SK-N-SH treated with all-trans-retinoic acid at 6 μM for 48 hours (cell line): ENCODE measurements around the gene NOS2.
"Not testable (repeated sequence)": the region's sequence is repeated elsewhere in the genome, so short reads cannot be mapped to it uniquely, and the experiment has no call there.

Experiments
- BACH2 ChIP-seq: fragments of 250-450 bp; sonication (Bioruptor Pico); IDR thresholded peaks from 2 replicates; pipeline ENCODE4 v1.9.0; 2021; ENCODE audit warnings: mild to moderate bottlenecking, borderline replicate concordance
- ESRRG ChIP-seq: fragments of 250-450 bp; sonication (Bioruptor Pico); IDR thresholded peaks from 2 replicates; pipeline ENCODE4 v1.6.1; 2021; ENCODE audit warnings: mild to moderate bottlenecking
- GLIS3 ChIP-seq: fragments of 250-450 bp; sonication (Bioruptor Pico); IDR thresholded peaks from 2 replicates; pipeline ENCODE4 v1.5.0; 2020; ENCODE audit warnings: mild to moderate bottlenecking, moderate library complexity
- OSR1 ChIP-seq: fragments of 250-450 bp; sonication (Bioruptor Pico); IDR thresholded peaks from 2 replicates; pipeline ENCODE4 v1.8.0; 2022; ENCODE audit warnings: moderate library complexity, mild to moderate bottlenecking, inconsistent platforms
- PPARA ChIP-seq: fragments of 250-450 bp; sonication (Bioruptor Pico); IDR thresholded peaks from 2 replicates; pipeline ENCODE4 v1.5.0; 2020; ENCODE audit warnings: mild to moderate bottlenecking, borderline replicate concordance
- RARB ChIP-seq: fragments of 250-450 bp; sonication (Bioruptor Pico); IDR thresholded peaks from 2 replicates; pipeline ENCODE4 v1.8.0; 2021; ENCODE audit warnings: mild to moderate bottlenecking, moderate library complexity
- SNAI2 ChIP-seq: fragments of 250-450 bp; sonication (Bioruptor Pico); IDR thresholded peaks from 2 replicates; pipeline ENCODE4 v1.5.0; 2020; ENCODE audit warnings: mild to moderate bottlenecking, moderate library complexity
- ZC3H10 ChIP-seq: fragments of 250-450 bp; sonication (Bioruptor Pico); IDR thresholded peaks from 2 replicates; pipeline ENCODE4 v1.5.1; 2021; ENCODE audit warnings: mild to moderate bottlenecking, moderate library complexity
- ZFP3 ChIP-seq: fragments of 250-450 bp; sonication (Bioruptor Pico); IDR thresholded peaks from 2 replicates; pipeline ENCODE4 v1.5.0; 2020; ENCODE audit warnings: mild to moderate bottlenecking, moderate library complexity
- ZNF565 ChIP-seq: fragments of 450-650 bp; formaldehyde crosslinking; conservative IDR thresholded peaks from 2 replicates; pipeline ENCODE4 v1.5.0; 2020; ENCODE audit warnings: low read depth, mild to moderate bottlenecking, moderate library complexity
- TF ChIP-seq, protein P1 (sequence below): fragments of 250-450 bp; sonication (Bioruptor Pico); IDR thresholded peaks from 2 replicates; pipeline ENCODE4 v1.8.0; 2020; ENCODE audit warnings: mild to moderate bottlenecking, moderate library complexity, borderline replicate concordance

GRCh38 chr17:27752831-27753619 lies 47.3 kb downstream of the NOS2 start:
- TF ChIP-seq, protein P1, sequence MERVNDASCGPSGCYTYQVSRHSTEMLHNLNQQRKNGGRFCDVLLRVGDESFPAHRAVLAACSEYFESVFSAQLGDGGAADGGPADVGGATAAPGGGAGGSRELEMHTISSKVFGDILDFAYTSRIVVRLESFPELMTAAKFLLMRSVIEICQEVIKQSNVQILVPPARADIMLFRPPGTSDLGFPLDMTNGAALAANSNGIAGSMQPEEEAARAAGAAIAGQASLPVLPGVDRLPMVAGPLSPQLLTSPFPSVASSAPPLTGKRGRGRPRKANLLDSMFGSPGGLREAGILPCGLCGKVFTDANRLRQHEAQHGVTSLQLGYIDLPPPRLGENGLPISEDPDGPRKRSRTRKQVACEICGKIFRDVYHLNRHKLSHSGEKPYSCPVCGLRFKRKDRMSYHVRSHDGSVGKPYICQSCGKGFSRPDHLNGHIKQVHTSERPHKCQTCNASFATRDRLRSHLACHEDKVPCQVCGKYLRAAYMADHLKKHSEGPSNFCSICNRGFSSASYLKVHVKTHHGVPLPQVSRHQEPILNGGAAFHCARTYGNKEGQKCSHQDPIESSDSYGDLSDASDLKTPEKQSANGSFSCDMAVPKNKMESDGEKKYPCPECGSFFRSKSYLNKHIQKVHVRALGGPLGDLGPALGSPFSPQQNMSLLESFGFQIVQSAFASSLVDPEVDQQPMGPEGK (CRISPR knock-in tag), result not testable (repeated sequence)
- not testable (repeated sequence) for TF ChIP-seq OSR1 (CRISPR knock-in tag); PPARA; ZC3H10 (CRISPR knock-in tag); ZNF565; GLIS3 (CRISPR knock-in tag); RARB (CRISPR knock-in tag); SNAI2 (CRISPR knock-in tag); ZFP3 (CRISPR knock-in tag); BACH2 (CRISPR knock-in tag); ESRRG (CRISPR knock-in tag)
